Measurements from ENCODE around the gene POM121L2.
"Not testable (repeated sequence)": the region's sequence is repeated elsewhere in the genome, so short reads cannot be mapped to it uniquely, and the experiment has no call there.

Gene POM121L2

GRCh38 chr6:27287751-27288135, 24.3 kb downstream of the POM121L2 start:
- Histone ChIP-seq H3K27me3 (ENCODE audit: low read depth) (no peaks in the 10 kb centered on the region), H3K4me3 (no peak overlapping the region)
- no peak for DNase-seq (ENCODE audit: low spot score in 2 of 2)

GRCh38 chr6:27286141-27286540, 25.9 kb downstream of the POM121L2 start:
- DNase-seq (ENCODE audit: low spot score in 2 of 2), result no peak
- Histone ChIP-seq H3K4me1 (peaks cover 4% of the 10 kb centered on the region; the same call in 1 of the 2 replicates), H3K27me3 (ENCODE audit: low read depth) (no peaks in the 10 kb centered on the region), H3K36me3 (replicated peaks) (no peaks in the 10 kb centered on the region), H3K4me3 (no peak overlapping the region), H3K9me3 (no peaks in the 10 kb centered on the region; the same call in 1 of the 2 replicates)
- in situ Hi-C loops (cut with MboI; ENCODE audit: low sequenced_read_pairs), result no loop called here

More at GRCh38 chr6:27287751-27288135, 24.3 kb downstream of the POM121L2 start:
- in situ Hi-C loops (cut with MboI; ENCODE audit: low sequenced_read_pairs), result no loop called here
- Histone ChIP-seq H3K36me3 (replicated peaks) (no peaks in the 10 kb centered on the region), H3K9me3 (no peaks in the 10 kb centered on the region; the same call in 1 of the 2 replicates), H3K4me1 (peaks cover 4% of the 10 kb centered on the region; the same call in 1 of the 2 replicates)

GRCh38 chr6:27283279-27283678, 28.8 kb downstream of the POM121L2 start:
- no peak overlapping the region for H3K4me3 ChIP-seq
- no peaks in the 10 kb centered on the region for H3K27me3 ChIP-seq (ENCODE audit: low read depth)
- no peaks in the 10 kb centered on the region; the same call in 1 of the 2 replicates for H3K9me3 ChIP-seq
- no peaks in the 10 kb centered on the region for H3K36me3 ChIP-seq (replicated peaks)
- in situ Hi-C loops (cut with MboI; ENCODE audit: low sequenced_read_pairs), result no loop called here
- DNase-seq (ENCODE audit: low spot score in 2 of 2), result no peak
- H3K4me1 ChIP-seq, result peaks cover 4% of the 10 kb centered on the region; the same call in 1 of the 2 replicates

- DNase-seq (ENCODE audit: low spot score in 2 of 2), result no peak
- H3K9me3 ChIP-seq, result no peaks in the 10 kb centered on the region; the same call in 1 of the 2 replicates
- peaks cover 4% of the 10 kb centered on the region; the same call in 1 of the 2 replicates for H3K4me1 ChIP-seq
- H3K36me3 ChIP-seq (replicated peaks), result no peaks in the 10 kb centered on the region
- peak overlapping the region; percentile 41; the same call in 1 of the 2 replicates for H3K4me3 ChIP-seq
- in situ Hi-C loops (cut with MboI; ENCODE audit: low sequenced_read_pairs), result no loop called here
- no peaks in the 10 kb centered on the region for H3K27me3 ChIP-seq (ENCODE audit: low read depth)
Observed at GRCh38 chr6:27281569-27281968, 30.5 kb downstream of the POM121L2 start.

- no peaks in the 10 kb centered on the region for H3K9me3 ChIP-seq
- H3K27me3 ChIP-seq (ENCODE audit: low read depth), result no peaks in the 10 kb centered on the region
- peaks cover 4% of the 10 kb centered on the region; the same call in 1 of the 2 replicates for H3K4me1 ChIP-seq
- peak overlapping the region; percentile 41 for H3K4me3 ChIP-seq
- in situ Hi-C loops (cut with MboI; ENCODE audit: low sequenced_read_pairs), result no loop called here
- no peaks in the 10 kb centered on the region for H3K36me3 ChIP-seq (replicated peaks)
- peak; percentile 46 to 66 for DNase-seq (ENCODE audit: low spot score in 2 of 2)
Observed at GRCh38 chr6:27281105-27281539, 31.0 kb downstream of the POM121L2 start.

- no peaks in the 10 kb centered on the region for H3K36me3 ChIP-seq (replicated peaks)
- peak overlapping the region; percentile 41 for H3K4me3 ChIP-seq
- no peaks in the 10 kb centered on the region for H3K27me3 ChIP-seq (ENCODE audit: low read depth)
- in situ Hi-C loops (cut with MboI; ENCODE audit: low sequenced_read_pairs), result no loop called here
- no peaks in the 10 kb centered on the region for H3K9me3 ChIP-seq
- peak; percentile 62 to 69 for DNase-seq (ENCODE audit: low spot score in 2 of 2)
- H3K4me1 ChIP-seq, result peaks cover 4% of the 10 kb centered on the region; the same call in 1 of the 2 replicates
Observed at GRCh38 chr6:27280540-27281000, 31.5 kb downstream of the POM121L2 start.

- peak; percentile 49 to 76 for DNase-seq (ENCODE audit: low spot score in 2 of 2)
- H3K4me3 ChIP-seq, result peak overlapping the region; percentile 41
- in situ Hi-C loops (cut with MboI; ENCODE audit: low sequenced_read_pairs), result no loop called here
- H3K4me1 ChIP-seq, result peaks cover 4% of the 10 kb centered on the region; the same call in 1 of the 2 replicates
- H3K36me3 ChIP-seq (replicated peaks), result no peaks in the 10 kb centered on the region
- H3K27me3 ChIP-seq (ENCODE audit: low read depth), result no peaks in the 10 kb centered on the region
- no peaks in the 10 kb centered on the region for H3K9me3 ChIP-seq
Observed at GRCh38 chr6:27280064-27280539, 32.0 kb downstream of the POM121L2 start.

GRCh38 chr6:27279513-27280063, 32.5 kb downstream of the POM121L2 start:
- no peak for DNase-seq (ENCODE audit: low spot score in 2 of 2)
- H3K27me3 ChIP-seq (ENCODE audit: low read depth), result no peaks in the 10 kb centered on the region
- peak overlapping the region; percentile 41 for H3K4me3 ChIP-seq
- in situ Hi-C loops (cut with MboI; ENCODE audit: low sequenced_read_pairs), result no loop called here
- no peaks in the 10 kb centered on the region for H3K36me3 ChIP-seq (replicated peaks)
- peaks cover 1% of the 10 kb centered on the region; the same call in 1 of the 2 replicates for H3K4me1 ChIP-seq
- H3K9me3 ChIP-seq, result no peaks in the 10 kb centered on the region

- in situ Hi-C loops (cut with MboI; ENCODE audit: low sequenced_read_pairs), result no loop called here
- Histone ChIP-seq H3K9me3 (no peaks in the 10 kb centered on the region), H3K27me3 (ENCODE audit: low read depth) (no peaks in the 10 kb centered on the region), H3K36me3 (replicated peaks) (no peaks in the 10 kb centered on the region), H3K4me1 (no peaks in the 10 kb centered on the region), H3K4me3 (peak overlapping the region; percentile 7; the same call in 1 of the 2 replicates)
- DNase-seq (ENCODE audit: low spot score in 2 of 2), result peak in 1 of 2 experiments; percentile 45
Observed at GRCh38 chr6:27275025-27275956, 36.8 kb downstream of the POM121L2 start.

GRCh38 chr6:27273783-27274182, 38.3 kb downstream of the POM121L2 start:
- no peaks in the 10 kb centered on the region for H3K27me3 ChIP-seq (ENCODE audit: low read depth)
- in situ Hi-C loops (cut with MboI; ENCODE audit: low sequenced_read_pairs), result no loop called here
- H3K4me1 ChIP-seq, result no peaks in the 10 kb centered on the region
- H3K4me3 ChIP-seq, result no peak overlapping the region
- DNase-seq (ENCODE audit: low spot score in 2 of 2), result no peak
- no peaks in the 10 kb centered on the region for H3K9me3 ChIP-seq
- H3K36me3 ChIP-seq (replicated peaks), result no peaks in the 10 kb centered on the region

- no peaks in the 10 kb centered on the region for H3K4me1 ChIP-seq
- H3K9me3 ChIP-seq, result no peaks in the 10 kb centered on the region
- no peaks in the 10 kb centered on the region for H3K27me3 ChIP-seq (ENCODE audit: low read depth)
- no peaks in the 10 kb centered on the region for H3K36me3 ChIP-seq (replicated peaks)
- in situ Hi-C loops (cut with MboI; ENCODE audit: low sequenced_read_pairs), result no loop called here
- no peak overlapping the region for H3K4me3 ChIP-seq
- DNase-seq (ENCODE audit: low spot score in 2 of 2), result no peak
Observed at GRCh38 chr6:27268803-27269202, 43.3 kb downstream of the POM121L2 start.

- in situ Hi-C loops (cut with MboI; ENCODE audit: low sequenced_read_pairs), result no loop called here
- no peak overlapping the region for H3K4me3 ChIP-seq
Observed at GRCh38 chr6:27267857-27268434, 44.1 kb downstream of the POM121L2 start.

GRCh38 chr6:27267003-27267402, 45.1 kb downstream of the POM121L2 start:
- DNase-seq (ENCODE audit: low spot score in 2 of 2); H3K9me3 ChIP-seq; H3K4me3 ChIP-seq; H3K27me3 ChIP-seq (ENCODE audit: low read depth); in situ Hi-C loops (cut with MboI; ENCODE audit: low sequenced_read_pairs); H3K36me3 ChIP-seq (replicated peaks); H3K4me1 ChIP-seq: not testable (repeated sequence)

More at GRCh38 chr6:27267857-27268434, 44.1 kb downstream of the POM121L2 start:
- Histone ChIP-seq H3K4me1 (no peaks in the 10 kb centered on the region), H3K36me3 (replicated peaks) (no peaks in the 10 kb centered on the region), H3K9me3 (no peaks in the 10 kb centered on the region), H3K27me3 (ENCODE audit: low read depth) (no peaks in the 10 kb centered on the region)
- no peak for DNase-seq (ENCODE audit: low spot score in 2 of 2)
